IPS-NIHi11 (cell line): ENCODE measurements around the gene ASPA.

Experiments used
- DNase-seq: peaks from one replicate; pipeline ENCODE4 v3.0.0; 2012; ENCODE audit warnings: mixed read lengths, low spot score

ASPA gene

GRCh38 chr17:3534881-3535252, 59.1 kb downstream of the ASPA start:
- DNase-seq: peak; percentile 63

- DNase-seq: peak; percentile 91
These were observed 59.6 kb downstream of the ASPA start for GRCh38 chr17:3535253-3535995.

GRCh38 chr17:3536716-3537115, 60.9 kb downstream of the ASPA start:
- DNase-seq: no peak

GRCh38 chr17:3539881-3540540, 64.2 kb downstream of the ASPA start:
- no peak for DNase-seq

- DNase-seq: no peak
These were observed 66.8 kb downstream of the ASPA start for GRCh38 chr17:3542410-3543088.

- DNase-seq: no peak
These were observed 67.7 kb downstream of the ASPA start for GRCh38 chr17:3543453-3543852.

- DNase-seq: no peak
These were observed 68.6 kb downstream of the ASPA start for GRCh38 chr17:3544365-3544764.

GRCh38 chr17:3545151-3545550, 69.4 kb downstream of the ASPA start:
- DNase-seq: no peak

GRCh38 chr17:3546521-3546920, 70.7 kb downstream of the ASPA start:
- no peak for DNase-seq

- no peak for DNase-seq
These were observed 71.2 kb downstream of the ASPA start for GRCh38 chr17:3546997-3547396.

- DNase-seq: no peak
These were observed 71.8 kb downstream of the ASPA start for GRCh38 chr17:3547628-3548027.

- DNase-seq: no peak
These were observed 73.9 kb downstream of the ASPA start for GRCh38 chr17:3549610-3550162.

GRCh38 chr17:3551189-3551588, 75.4 kb downstream of the ASPA start:
- DNase-seq: no peak

GRCh38 chr17:3552916-3553315, 77.1 kb downstream of the ASPA start:
- no peak for DNase-seq
